Measurements from ENCODE around the gene AOPEP. TPM values are rescaled to one million over a fixed set of nuclear protein-coding genes. Genes with fewer than 3 reads are reported as not detected.

The AOPEP gene
- total RNA-seq, 1 donor from 2014 or later = 25.8 TPM

- no peaks in the 10 kb centered on the region for H3K36me3 Mint-ChIP-seq (ENCODE audit: unreplicated experiment)
- H3K9me3 Mint-ChIP-seq (ENCODE audit: unreplicated experiment) = no peaks in the 10 kb centered on the region
- no peak for DNase-seq
- H3K4me3 Mint-ChIP-seq (ENCODE audit: unreplicated experiment) = no peak overlapping the region
- no peak for TF ChIP-seq CTCF (IDR thresholded peaks at IDR 0.05; ENCODE audit: partially characterized antibody, unreplicated experiment)
- peaks cover 17% of the 10 kb centered on the region for H3K4me1 Mint-ChIP-seq (ENCODE audit: low read depth, unreplicated experiment)
- peak overlapping the region; percentile 39 for H3K27ac Mint-ChIP-seq (ENCODE audit: unreplicated experiment)
- no peaks in the 10 kb centered on the region for H3K27me3 Mint-ChIP-seq (ENCODE audit: unreplicated experiment)
These were observed 336.1 kb downstream of the AOPEP start for GRCh38 chr9:95062596-95063065.

GRCh38 chr9:95063300-95063699 is 336.8 kb downstream of the AOPEP start:
- Mint-ChIP-seq H3K4me1 (ENCODE audit: low read depth, unreplicated experiment) (peaks cover 13% of the 10 kb centered on the region), H3K27me3 (ENCODE audit: unreplicated experiment) (no peaks in the 10 kb centered on the region), H3K36me3 (ENCODE audit: unreplicated experiment) (no peaks in the 10 kb centered on the region), H3K4me3 (ENCODE audit: unreplicated experiment) (no peak overlapping the region), H3K9me3 (ENCODE audit: unreplicated experiment) (no peaks in the 10 kb centered on the region), H3K27ac (ENCODE audit: unreplicated experiment) (peak overlapping the region; percentile 22)
- no peak for DNase-seq
- no peak for TF ChIP-seq CTCF (IDR thresholded peaks at IDR 0.05; ENCODE audit: partially characterized antibody, unreplicated experiment)

GRCh38 chr9:95065224-95065623 is 338.7 kb downstream of the AOPEP start:
- no peaks in the 10 kb centered on the region for H3K9me3 Mint-ChIP-seq (ENCODE audit: unreplicated experiment)
- H3K36me3 Mint-ChIP-seq (ENCODE audit: unreplicated experiment) = no peaks in the 10 kb centered on the region
- no peak overlapping the region for H3K4me3 Mint-ChIP-seq (ENCODE audit: unreplicated experiment)
- DNase-seq = no peak
- H3K27ac Mint-ChIP-seq (ENCODE audit: unreplicated experiment) = no peak overlapping the region
- peaks cover 1% of the 10 kb centered on the region for H3K27me3 Mint-ChIP-seq (ENCODE audit: unreplicated experiment)
- peaks cover 9% of the 10 kb centered on the region for H3K4me1 Mint-ChIP-seq (ENCODE audit: low read depth, unreplicated experiment)
- TF ChIP-seq CTCF (IDR thresholded peaks at IDR 0.05; ENCODE audit: partially characterized antibody, unreplicated experiment) = no peak

- DNase-seq = no peak
- no peak overlapping the region for H3K4me3 Mint-ChIP-seq (ENCODE audit: unreplicated experiment)
- H3K27ac Mint-ChIP-seq (ENCODE audit: unreplicated experiment) = no peak overlapping the region
- H3K36me3 Mint-ChIP-seq (ENCODE audit: unreplicated experiment) = no peaks in the 10 kb centered on the region
- peaks cover 2% of the 10 kb centered on the region for H3K9me3 Mint-ChIP-seq (ENCODE audit: unreplicated experiment)
- peaks cover 6% of the 10 kb centered on the region for H3K4me1 Mint-ChIP-seq (ENCODE audit: low read depth, unreplicated experiment)
- peaks cover 1% of the 10 kb centered on the region for H3K27me3 Mint-ChIP-seq (ENCODE audit: unreplicated experiment)
- no peak for TF ChIP-seq CTCF (IDR thresholded peaks at IDR 0.05; ENCODE audit: partially characterized antibody, unreplicated experiment)
These were observed 340.6 kb downstream of the AOPEP start for GRCh38 chr9:95067057-95067456.

GRCh38 chr9:95067897-95068296 is 341.4 kb downstream of the AOPEP start:
- Mint-ChIP-seq H3K36me3 (ENCODE audit: unreplicated experiment) (no peaks in the 10 kb centered on the region), H3K27me3 (ENCODE audit: unreplicated experiment) (peaks cover 1% of the 10 kb centered on the region), H3K4me3 (ENCODE audit: unreplicated experiment) (no peak overlapping the region), H3K4me1 (ENCODE audit: low read depth, unreplicated experiment) (peaks cover 4% of the 10 kb centered on the region), H3K9me3 (ENCODE audit: unreplicated experiment) (peaks cover 2% of the 10 kb centered on the region), H3K27ac (ENCODE audit: unreplicated experiment) (no peak overlapping the region)
- no peak for TF ChIP-seq CTCF (IDR thresholded peaks at IDR 0.05; ENCODE audit: partially characterized antibody, unreplicated experiment)
- no peak for DNase-seq
